GM15510 (cell line): ENCODE measurements around the gene KCNJ5.

Experiments
- POLR2A ChIP-seq: IDR thresholded peaks from 3 replicates; pipeline ENCODE4 v1.6.1; 2011; ENCODE audit warnings: borderline replicate concordance; ENCODE audit not compliant: insufficient read length; ENCODE audit errors: extremely low read depth

The KCNJ5 gene

DNA sequence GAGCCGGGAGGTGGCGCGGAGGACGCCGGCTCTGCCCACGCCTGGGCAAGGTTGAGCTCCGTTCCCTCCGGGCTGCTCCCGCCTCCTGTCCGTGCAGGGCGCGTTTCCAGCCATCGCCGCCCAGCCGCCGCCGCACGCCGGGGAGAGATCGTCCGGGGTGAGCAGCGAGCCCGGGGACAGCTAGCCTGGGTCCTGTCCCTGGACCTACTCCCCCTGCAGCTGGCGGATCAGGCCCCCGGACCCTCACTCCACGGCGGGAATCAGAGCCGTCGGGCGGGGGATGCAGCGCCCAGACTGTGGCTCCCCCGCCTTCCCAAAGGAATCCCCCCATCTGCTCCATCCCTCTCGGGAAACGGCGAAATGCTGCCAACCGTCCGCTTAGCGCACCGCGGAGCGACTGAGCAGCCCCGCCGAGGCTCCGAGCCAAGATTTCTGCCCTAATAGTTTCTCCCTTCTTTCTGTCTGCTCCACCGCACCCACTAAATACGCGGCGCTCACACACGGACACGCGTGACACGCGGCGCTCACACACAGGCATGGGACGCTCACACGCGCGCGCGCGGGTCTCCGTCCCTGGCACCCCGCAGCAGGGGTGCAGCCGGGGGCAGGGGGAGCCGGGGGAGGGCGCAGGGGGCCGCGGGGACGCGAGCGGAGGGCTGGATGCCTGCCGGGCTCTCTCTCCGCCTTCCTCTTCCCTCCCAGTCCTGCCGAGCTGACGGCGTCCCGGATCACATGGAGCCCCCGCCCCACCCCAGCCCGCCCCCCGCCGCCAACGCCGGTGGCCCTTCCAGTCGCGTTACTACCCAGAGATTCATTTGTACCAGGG, at the start of gene KCNJ5:
Gene KCNJ5, plus strand, starts transcription at position 814 of the 826 bp plus-strand sequence. CDS start 19,918 bp downstream, outside the sequence.
- TF ChIP-seq POLR2A, result no peak

- TF ChIP-seq POLR2A, result no peak
These were observed 49.6 kb upstream of the KCNJ5 start for GRCh38 chr11:128841461-128842072.

GRCh38 chr11:128843198-128843785, 47.9 kb upstream of the KCNJ5 start:
- no peak for TF ChIP-seq POLR2A

DNA sequence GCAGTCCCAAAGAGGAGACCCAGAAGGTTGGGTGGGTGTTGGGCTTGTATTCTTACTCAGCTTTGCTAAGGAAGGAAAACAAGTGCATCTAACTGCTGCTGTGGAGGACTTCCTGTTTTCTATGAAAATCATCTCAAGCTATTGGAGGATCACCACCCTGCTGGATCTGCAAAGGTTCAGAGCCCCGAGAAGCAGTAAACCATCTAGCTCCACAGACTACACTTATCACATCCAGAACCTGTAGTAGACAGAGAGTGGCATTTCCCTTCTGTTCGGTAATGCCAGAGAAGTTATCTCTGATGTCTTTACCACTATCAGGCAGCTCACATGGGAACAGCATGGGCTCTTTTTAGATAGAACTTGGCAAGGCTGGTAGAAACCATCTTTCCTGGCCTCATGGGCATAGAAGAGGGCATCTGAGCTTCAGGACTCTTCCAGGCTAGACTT, 45.8 kb upstream of the KCNJ5 start:
- TF ChIP-seq POLR2A, result no peak

- no peak for TF ChIP-seq POLR2A
These were observed 44.2 kb upstream of the KCNJ5 start for GRCh38 chr11:128846985-128847384.

DNA sequence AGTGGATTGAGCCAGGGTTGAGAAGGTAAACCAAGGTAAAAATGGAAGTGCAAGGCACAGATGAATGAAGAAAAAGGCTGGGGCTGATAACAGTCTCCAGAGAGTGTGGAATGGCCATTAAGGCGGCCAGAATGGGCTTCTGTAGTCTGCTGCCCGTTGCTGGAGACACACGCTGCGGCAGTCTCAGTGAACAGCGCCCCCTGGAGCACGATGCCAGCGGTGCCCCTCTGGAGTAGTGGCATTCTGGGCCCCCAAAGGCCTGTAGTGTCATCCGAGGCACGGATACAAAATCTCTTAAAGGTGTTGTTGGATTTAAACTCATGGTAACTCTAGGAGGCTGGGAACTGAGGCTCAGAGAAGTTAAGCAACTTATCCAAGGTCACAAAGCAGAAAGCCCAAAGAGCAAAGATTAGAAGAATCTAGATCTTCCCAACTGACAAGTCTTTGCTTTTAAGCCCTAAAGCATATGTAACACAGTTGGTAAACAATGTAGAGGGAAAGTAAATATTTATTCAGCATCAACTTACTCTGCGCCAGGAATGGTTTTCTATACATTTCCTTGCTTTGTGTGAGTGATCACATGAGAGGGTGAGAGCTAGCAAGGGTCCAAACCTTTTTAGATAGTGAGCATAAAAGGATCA, 42.2 kb upstream of the KCNJ5 start:
- TF ChIP-seq POLR2A, result no peak

DNA sequence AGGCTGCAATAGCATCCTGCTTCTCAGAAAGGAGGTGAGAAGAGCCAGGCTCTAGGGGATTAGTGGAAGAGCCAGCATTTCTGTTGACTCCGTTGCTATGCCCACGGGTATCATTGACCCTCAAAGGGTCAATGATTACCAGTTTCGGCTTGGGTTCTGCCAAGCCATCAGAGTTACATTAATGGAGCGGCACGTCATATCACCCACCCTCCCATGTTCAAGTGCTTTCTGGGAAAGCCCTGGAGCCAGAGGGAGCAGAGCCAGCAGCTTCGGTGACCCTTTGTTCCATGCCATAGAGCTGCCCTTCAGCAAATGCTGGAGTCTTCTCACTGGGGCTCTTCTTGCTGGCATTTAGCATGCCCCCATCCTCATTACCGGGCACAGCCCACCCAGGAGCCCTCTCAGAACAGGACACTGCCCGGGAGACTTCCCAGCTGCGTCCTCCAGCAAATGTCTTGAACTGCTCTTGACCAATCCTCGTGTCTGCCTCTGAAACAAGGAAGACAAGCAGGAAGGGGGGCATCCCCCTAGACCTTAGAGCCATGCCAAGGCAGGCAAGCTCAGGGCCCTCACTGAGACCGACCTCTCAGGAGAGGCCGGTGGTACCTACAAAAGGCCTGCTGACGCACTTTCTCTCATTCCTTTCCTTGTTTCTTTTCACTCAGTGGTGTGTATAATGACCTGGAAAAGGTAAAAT, 38.7 kb upstream of the KCNJ5 start:
- TF ChIP-seq POLR2A, result no peak

GRCh38 chr11:128853559-128853958, 37.6 kb upstream of the KCNJ5 start:
- TF ChIP-seq POLR2A, result no peak

- TF ChIP-seq POLR2A, result no peak
These were observed 36.3 kb upstream of the KCNJ5 start for GRCh38 chr11:128854841-128855240.

DNA sequence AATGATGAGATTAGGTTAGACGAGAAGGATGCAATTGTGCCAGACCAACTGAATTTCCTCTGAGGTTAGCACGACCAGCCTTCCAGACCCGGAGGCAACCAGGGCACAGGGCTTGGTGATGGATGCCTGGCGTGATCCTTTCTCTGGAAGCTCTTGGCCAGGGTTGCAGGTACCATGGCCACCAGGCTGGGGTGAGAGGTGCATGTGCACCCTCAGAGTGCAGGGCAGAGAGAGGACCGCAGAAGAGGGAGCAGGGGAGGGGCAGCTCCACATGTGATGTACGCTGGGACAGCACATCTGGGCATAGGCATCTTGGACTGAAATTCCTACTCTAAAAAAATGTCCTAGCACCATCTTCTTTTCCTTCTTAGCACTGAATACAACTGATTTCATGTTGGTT, 34.9 kb upstream of the KCNJ5 start:
- no peak for TF ChIP-seq POLR2A

- no peak for TF ChIP-seq POLR2A
These were observed 33.8 kb upstream of the KCNJ5 start for GRCh38 chr11:128857341-128857740.

GRCh38 chr11:128859563-128860441, 31.4 kb upstream of the KCNJ5 start:
- no peak for TF ChIP-seq POLR2A

DNA sequence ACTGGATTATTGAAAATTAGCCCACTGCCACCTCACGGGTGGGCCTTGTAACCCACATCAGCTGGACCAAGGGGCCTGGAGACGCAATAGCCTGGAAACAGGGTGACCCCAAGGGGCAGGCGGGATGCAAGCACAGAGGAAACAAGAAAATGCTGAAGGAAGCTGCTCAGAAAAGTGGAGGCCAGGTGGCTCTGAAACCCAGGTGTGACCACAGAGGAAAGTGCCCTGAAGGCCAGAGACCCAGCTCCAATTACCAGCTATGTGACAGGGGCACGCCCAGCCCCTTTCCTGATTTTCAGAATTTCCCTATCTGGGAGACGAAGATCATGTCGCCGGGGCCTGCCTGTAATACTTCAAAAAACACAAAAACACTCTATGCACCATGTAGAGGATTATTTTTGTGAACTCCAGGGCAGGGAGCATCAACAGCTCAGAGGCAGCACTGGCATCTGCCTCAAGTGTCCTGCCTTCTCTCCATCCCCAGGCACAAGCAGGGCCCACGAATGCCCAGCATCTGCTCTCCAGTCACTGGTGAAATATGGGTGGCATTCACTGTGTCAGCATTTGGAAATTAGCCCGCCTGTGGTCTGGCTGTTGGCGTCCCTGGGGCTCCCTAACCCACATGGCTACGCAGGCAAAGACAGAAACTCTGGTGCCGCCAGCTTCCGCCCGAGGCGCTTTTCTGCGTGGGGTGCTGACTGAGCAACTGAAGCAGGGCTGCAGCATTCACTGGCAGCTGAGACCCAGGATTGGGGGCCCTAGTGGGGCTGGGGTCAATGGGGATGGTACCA, 30.4 kb upstream of the KCNJ5 start:
- no peak for TF ChIP-seq POLR2A

DNA sequence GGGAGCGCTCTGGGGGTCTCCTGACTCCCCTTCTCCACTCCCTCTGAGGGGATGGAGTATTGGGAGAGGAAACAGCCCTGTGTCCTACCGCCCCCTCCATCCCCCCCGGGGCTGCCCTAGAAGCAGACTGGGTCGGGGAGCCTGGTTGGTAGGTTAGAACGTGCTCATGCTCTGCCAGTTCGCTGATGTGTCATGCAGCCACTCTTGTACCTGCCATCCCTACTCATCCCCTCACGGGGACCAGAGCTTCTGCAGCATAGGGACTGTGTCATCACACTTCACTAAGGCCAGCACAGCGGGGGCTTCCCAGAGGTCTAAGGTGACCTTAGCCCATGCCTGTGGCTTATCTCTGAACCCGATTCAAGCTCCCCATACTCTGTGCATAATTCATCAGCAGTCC, 28.8 kb upstream of the KCNJ5 start:
- TF ChIP-seq POLR2A, result no peak
